Kidney (tissue), 14 donors: ENCODE measurements around the gene MPPED1. TPM values are rescaled to one million over a fixed set of nuclear protein-coding genes. Genes with fewer than 3 reads are reported as not detected.

ENCODE experiments used
- DNase-seq, 5 donors: peaks; one replicate each; pipeline ENCODE4 v3.0.0-alpha.2; 2013 to 2020
- FAIRE-seq: peaks from 2 replicates; lab custom pipeline; 2012; peaks lifted over from hg19 to GRCh38; lab: Jason Lieb, UNC
- H3K27ac ChIP-seq, 2 donors: one replicate each; pipeline ENCODE4 v1.7.0; 2013; ENCODE audit warnings: low read depth in 2 of 2, low read length in 2 of 2, inconsistent platforms in 1 of 2
- H3K27me3 ChIP-seq: one replicate; pipeline ENCODE4 v1.7.1; 2013; ENCODE audit warnings: low read length, inconsistent platforms; ENCODE audit not compliant: control insufficient read depth, insufficient read depth
- H3K36me3 ChIP-seq, 3 donors: one replicate each; pipeline versions ENCODE4 v1.7.0 to v1.7.1; 2013; ENCODE audit warnings: low read length in 3 of 3, control low read depth in 1 of 3, inconsistent platforms in 1 of 3; ENCODE audit not compliant: insufficient read depth in 3 of 3, control insufficient read depth in 2 of 3
- H3K4me1 ChIP-seq, 3 donors: one replicate each; pipeline versions ENCODE4 v1.7.0 to v1.7.1; 2013; ENCODE audit warnings: low read length in 3 of 3, inconsistent platforms in 1 of 3, low read depth in 1 of 3; ENCODE audit not compliant: control insufficient read depth in 2 of 3, insufficient read depth in 2 of 3
- H3K4me3 ChIP-seq, 3 donors: one replicate each; pipeline versions ENCODE4 v1.7.0 to v1.8.1; 2013; ENCODE audit warnings: low read length in 3 of 3, control low read depth in 1 of 3, inconsistent platforms in 1 of 3
- H3K9ac ChIP-seq, 3 donors: one replicate each; pipeline versions ENCODE4 v1.7.0 to v1.7.1; 2013; ENCODE audit warnings: low read length in 3 of 3, control low read depth in 1 of 3, inconsistent platforms in 1 of 3
- H3K9me3 ChIP-seq, 3 donors: one replicate each; pipeline versions ENCODE4 v1.7.0 to v1.7.1; 2013; ENCODE audit warnings: low read length in 3 of 3, control low read depth in 1 of 3, inconsistent platforms in 1 of 3; ENCODE audit not compliant: control insufficient read depth in 2 of 3, insufficient read depth in 1 of 3
- CTCF ChIP-seq: IDR thresholded peaks from 3 replicates; pipeline ENCODE4 v1.5.1; 2012; ENCODE audit warnings: mild to moderate bottlenecking, moderate library complexity, borderline replicate concordance; ENCODE audit not compliant: insufficient read depth; ENCODE audit errors: extremely low read depth
- intact Hi-C: fragments of 100-400 bp; cut with DNase I; formaldehyde crosslinking; loops from one replicate; pipeline ENCODE4 v1.11.1; 2022
- polyA plus RNA-seq: library from polyadenylated mRNA; stranded (reverse); fragments of 350-450 nt; fragmentation: Illumina TruSeq; extraction: RNeasy Lipid Tissue Mini Kit (QIAGEN cat#74804); gene quantifications from one replicate; pipeline ENCODE4 v1.2.3, GENCODE V29; 2014; ENCODE audit warnings: low read depth, low replicate concordance; ENCODE audit not compliant: insufficient read depth
- total RNA-seq: library from RNA; stranded (reverse); fragmentation: NEBNext Ultra II Directional; extraction: Animal tissue kit (Norgen Biotek cat#: 25700); gene quantifications from one replicate; pipeline ENCODE4 v1.2.1, GENCODE V29; 2021
- donor health status: control.
- donor health status: control.
- donor health status: control.
- donor health status: control.
- donor health status: control.
- donor health status: DM: yes; HTN: yes; CAD: no.
- donor health status: Normal renal cell carcinoma (clear cell type).

MPPED1 gene
- total and polyA plus RNA-seq, 2 donors from 2014 or later: not detected

GRCh38 chr22:43482318-43482625, 70.5 kb downstream of the MPPED1 start:
- H3K27ac ChIP-seq: no peak overlapping the region
- intact Hi-C loops: no loop called here
- peaks cover 6% of the 10 kb centered on the region for H3K27me3 ChIP-seq
- no peak for FAIRE-seq
- H3K9me3 ChIP-seq: peaks cover 0 to 2% (median 0%) of the 10 kb centered on the region in 3 donors
- TF ChIP-seq CTCF: no peak
- peak in 1 of 5 donors; percentile 35 for DNase-seq
- no peak overlapping the region for H3K9ac ChIP-seq
- no peaks in the 10 kb centered on the region for H3K4me1 ChIP-seq
- no peaks in the 10 kb centered on the region for H3K36me3 ChIP-seq
- no peak overlapping the region for H3K4me3 ChIP-seq

GRCh38 chr22:43483266-43483665, 71.5 kb downstream of the MPPED1 start:
- H3K4me3 ChIP-seq: no peak overlapping the region
- H3K36me3 ChIP-seq: no peaks in the 10 kb centered on the region
- intact Hi-C loops: no loop called here
- H3K27ac ChIP-seq: no peak overlapping the region
- no peak overlapping the region for H3K9ac ChIP-seq
- peaks cover 0 to 2% (median 0%) of the 10 kb centered on the region in 3 donors for H3K9me3 ChIP-seq
- TF ChIP-seq CTCF: no peak
- H3K27me3 ChIP-seq: peaks cover 6% of the 10 kb centered on the region
- DNase-seq (peak in 1 of 5 donors; percentile 56), FAIRE-seq (no peak)
- no peaks in the 10 kb centered on the region for H3K4me1 ChIP-seq

GRCh38 chr22:43483669-43484068, 71.9 kb downstream of the MPPED1 start:
- no peak for FAIRE-seq
- H3K9me3 ChIP-seq: peaks cover 0 to 2% (median 0%) of the 10 kb centered on the region in 3 donors
- H3K27ac ChIP-seq: no peak overlapping the region
- H3K4me3 ChIP-seq: no peak overlapping the region
- peaks cover 6% of the 10 kb centered on the region for H3K27me3 ChIP-seq
- H3K36me3 ChIP-seq: no peaks in the 10 kb centered on the region
- TF ChIP-seq CTCF: no peak
- no peaks in the 10 kb centered on the region for H3K4me1 ChIP-seq
- DNase-seq: peak in 1 of 5 donors; percentile 45
- intact Hi-C loops: no loop called here
- no peak overlapping the region for H3K9ac ChIP-seq

- H3K27me3 ChIP-seq: peaks cover 6% of the 10 kb centered on the region
- H3K4me3 ChIP-seq: no peak overlapping the region
- H3K36me3 ChIP-seq: no peaks in the 10 kb centered on the region
- intact Hi-C loops: no loop called here
- H3K9ac ChIP-seq: no peak overlapping the region
- H3K27ac ChIP-seq: no peak overlapping the region
- H3K9me3 ChIP-seq: peaks cover 0 to 2% (median 0%) of the 10 kb centered on the region in 3 donors
- TF ChIP-seq CTCF: no peak
- FAIRE-seq (no peak), DNase-seq (peak in 1 of 5 donors; percentile 49)
- no peaks in the 10 kb centered on the region for H3K4me1 ChIP-seq
These were observed 72.4 kb downstream of the MPPED1 start for GRCh38 chr22:43484227-43484626.
